NCI-H2029 treated with DMSO at 0.1 percent for 48 hours (cell line): ENCODE measurements around the gene WWOX.

Experiments used
- DNase-seq: peaks from one replicate; lab custom pipeline; 2025; lab: John Stamatoyannopoulos, UW

WWOX gene

GRCh38 chr16:78195797-78196196 lies 96.3 kb downstream of the WWOX start:
- DNase-seq, result no peak

GRCh38 chr16:78196502-78196901 lies 97.0 kb downstream of the WWOX start:
- DNase-seq, result no peak

GRCh38 chr16:78198288-78198687 lies 98.8 kb downstream of the WWOX start:
- no peak for DNase-seq

- no peak for DNase-seq
Observed at GRCh38 chr16:78199325-78200022, 100.0 kb downstream of the WWOX start.

DNA sequence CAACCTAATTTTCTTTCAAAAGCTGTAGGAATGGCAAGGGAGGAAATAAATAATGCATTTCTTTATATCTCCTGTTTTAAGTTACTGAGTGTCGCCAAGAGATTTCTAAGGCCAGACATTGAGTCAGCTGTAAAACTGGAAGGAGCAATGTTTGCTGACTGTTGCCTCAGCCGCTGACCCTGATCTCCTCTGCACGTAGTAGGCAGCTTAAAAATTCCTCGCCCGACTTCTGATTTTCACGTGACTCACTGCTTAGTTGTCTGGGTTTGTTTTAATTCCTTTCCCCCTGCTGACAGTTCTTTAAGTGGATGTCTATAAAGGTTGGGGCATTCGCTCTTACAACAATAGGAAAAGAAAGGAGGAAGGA lies 100.6 kb downstream of the WWOX start:
- DNase-seq, result no peak

GRCh38 chr16:78200623-78201096 lies 101.2 kb downstream of the WWOX start:
- DNase-seq, result no peak

DNA sequence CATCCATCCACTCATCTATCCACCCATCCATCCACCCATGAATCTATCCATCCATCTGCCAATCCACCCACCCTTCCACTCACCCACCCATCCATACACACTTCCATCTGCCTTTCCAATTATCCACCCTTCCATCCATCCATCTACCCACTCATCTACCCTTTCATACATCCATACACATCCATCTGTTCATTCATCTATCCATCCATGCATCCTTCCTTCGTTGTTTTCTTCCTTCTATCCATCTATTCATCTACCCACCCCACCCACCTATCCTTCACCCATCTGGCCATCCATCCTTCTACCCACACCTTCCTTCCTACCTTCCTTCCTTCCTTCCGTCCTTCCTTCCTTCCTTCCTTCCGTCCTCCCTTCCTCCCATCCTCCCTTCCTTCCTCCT lies 106.1 kb downstream of the WWOX start:
- no peak for DNase-seq

DNA sequence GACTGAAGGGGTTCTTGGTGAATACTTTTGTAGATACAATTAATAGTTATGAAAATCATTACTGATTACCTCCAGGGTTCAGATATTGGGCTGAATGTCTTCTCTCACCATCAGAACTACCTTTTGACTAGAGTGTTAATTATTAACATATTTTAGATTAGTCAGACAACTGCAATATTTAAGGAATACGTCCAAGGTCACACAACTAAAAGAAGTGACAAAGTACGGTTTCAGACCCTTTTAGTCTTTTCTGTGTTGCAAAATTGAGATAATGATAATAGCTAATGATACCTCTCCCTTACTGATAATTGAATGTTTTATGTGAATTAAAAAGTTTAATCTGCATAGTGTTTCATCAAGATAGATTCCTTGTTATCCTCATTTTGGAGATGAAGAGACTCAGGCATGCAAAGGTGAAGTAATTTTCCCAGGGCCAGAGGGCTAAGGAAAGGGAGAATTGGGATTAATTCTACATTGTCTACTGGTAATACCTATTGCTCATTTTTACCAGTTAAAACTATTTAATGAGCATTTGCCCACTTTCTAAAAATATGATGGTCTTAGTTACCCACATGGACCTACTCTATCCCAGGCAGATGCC lies 107.3 kb downstream of the WWOX start:
- DNase-seq, result no peak

GRCh38 chr16:78209951-78210661 lies 110.7 kb downstream of the WWOX start:
- DNase-seq, result no peak

DNA sequence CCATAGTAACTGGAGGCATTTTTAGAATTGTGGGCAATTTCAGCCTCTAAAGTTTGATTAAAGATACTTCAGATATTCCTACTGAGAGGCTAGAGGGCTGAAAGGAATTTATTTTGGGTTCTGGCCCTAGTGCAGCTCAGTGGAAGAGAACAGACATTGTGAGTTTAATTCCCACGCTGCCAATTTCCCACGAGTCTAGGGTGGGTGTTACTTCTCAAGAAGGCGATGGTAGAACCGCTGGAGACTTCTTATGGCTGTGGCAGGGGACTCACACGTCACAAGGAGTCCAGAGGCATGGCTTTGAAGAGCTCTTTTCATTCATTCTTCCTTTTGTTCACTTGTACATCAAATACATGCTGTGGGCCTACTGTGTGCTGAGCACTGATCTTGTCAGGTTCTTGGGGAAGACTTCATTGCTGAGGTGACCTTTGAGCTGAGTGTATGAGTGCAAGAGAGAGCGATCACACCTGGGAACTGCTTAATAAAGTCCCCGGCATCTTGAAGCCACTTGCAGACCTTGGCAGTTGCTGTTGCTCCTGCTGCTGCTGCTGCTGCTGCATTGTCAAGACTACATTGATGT lies 111.7 kb downstream of the WWOX start:
- DNase-seq, result no peak

- no peak for DNase-seq
Observed at GRCh38 chr16:78211946-78212345, 112.5 kb downstream of the WWOX start.

GRCh38 chr16:78212674-78213073 lies 113.2 kb downstream of the WWOX start:
- DNase-seq, result no peak

DNA sequence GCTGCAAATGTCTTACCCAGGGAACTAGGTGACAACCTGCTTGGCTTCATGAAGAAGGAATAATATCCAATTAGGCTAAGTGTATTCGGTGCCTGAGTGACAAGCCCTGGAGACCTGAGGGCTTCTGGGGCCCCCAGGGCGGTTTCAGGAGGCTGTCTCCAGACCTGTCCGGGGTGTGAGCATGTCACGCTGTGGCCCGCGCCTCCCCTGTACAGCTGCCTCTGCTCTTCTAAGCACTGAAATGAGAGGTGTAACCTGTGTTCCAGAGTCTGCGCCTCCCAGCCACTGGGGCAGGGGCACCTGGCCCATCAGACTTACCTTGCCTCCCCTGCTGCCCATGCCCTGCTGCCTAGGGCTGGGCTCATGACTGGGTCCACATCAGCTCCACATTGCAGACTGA lies 114.3 kb downstream of the WWOX start:
- DNase-seq, result no peak

DNA sequence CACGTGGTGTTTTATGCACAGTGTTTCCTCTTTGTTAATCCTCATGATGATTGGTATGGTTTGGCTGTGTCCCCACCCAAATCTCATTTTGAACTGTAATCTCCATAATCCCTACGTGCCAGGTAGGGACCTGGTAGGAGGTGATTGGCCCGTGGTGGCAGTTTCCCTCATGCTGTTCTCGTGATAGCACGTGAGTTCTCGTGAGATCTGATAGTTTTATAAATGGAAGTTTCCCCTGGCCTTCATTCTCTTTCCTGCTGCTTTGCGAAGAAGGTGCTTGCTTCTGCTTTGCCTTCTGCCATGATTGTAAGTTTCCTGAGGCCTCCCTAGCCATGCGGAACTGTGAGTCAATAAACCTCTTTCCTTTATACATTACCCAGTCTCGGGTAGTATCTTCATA lies 115.8 kb downstream of the WWOX start:
- no peak for DNase-seq

DNA sequence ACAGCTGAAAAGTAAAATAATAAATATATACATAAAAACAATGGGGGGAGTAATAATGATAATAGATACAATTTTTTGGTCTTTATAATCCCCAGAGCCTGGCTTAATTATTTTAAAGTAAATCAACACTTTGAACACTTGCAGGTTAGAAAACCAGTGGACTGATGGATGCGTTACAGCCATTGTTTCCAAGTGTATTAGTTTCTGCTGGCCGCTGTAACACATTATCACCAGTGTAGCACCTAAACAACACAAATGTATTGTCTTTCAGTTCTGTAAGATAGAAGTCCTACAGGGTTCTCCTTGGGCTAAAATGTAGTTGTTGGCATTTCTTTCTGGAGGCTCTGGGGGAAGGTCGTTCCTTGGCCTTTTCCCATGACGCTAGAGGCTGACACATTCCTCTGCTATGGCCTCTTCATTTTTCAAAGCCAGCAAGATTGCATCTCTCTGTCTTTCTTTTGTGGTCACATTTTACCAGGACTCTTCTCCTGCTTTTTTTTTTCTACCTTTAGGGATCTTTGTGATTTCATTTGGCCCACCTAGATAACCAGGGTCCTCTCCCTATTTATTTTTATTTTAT lies 116.8 kb downstream of the WWOX start:
- DNase-seq, result no peak

GRCh38 chr16:78217276-78217675 lies 117.8 kb downstream of the WWOX start:
- DNase-seq, result no peak

- DNase-seq, result no peak
Observed at GRCh38 chr16:78218279-78218678, 118.8 kb downstream of the WWOX start.

DNA sequence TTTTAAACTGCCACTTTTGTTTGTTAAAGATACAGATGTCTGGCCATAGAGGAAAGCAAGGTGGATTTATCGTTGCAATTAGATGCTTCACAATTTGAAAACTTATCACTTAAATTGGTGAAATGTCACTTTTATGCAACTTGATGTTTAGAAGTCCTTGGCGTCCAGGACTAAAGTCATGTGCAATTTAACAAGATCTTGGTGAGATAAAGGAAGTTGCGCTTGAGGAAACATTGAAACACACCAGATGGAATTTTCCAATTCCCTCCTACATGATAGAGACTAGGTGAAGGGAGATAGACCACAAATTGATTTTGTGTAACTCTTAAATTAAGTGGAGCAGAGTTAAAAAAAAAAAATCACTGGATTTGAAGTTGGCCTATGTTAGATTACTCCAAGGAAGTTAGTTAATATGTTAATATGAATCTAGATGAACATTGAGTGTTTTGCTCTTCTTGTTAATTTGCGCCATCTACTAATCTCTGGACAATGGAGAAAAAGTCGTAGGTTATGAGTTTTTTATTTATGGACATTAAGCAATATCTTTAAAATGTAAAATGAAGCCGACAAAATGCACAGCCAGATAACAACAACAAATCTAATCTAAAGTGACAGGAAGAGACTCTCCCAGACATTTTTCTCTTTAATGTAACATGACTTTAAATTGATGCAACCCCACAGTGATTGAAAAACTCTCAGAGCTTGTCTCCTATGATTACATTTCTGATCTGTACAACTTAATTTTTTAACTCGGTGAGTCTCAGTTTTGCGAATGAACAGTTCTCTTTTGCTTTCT lies 119.6 kb downstream of the WWOX start:
- DNase-seq, result no peak

GRCh38 chr16:78220571-78220970 lies 121.1 kb downstream of the WWOX start:
- DNase-seq, result no peak

- no peak for DNase-seq
Observed at GRCh38 chr16:78221892-78222291, 122.4 kb downstream of the WWOX start.

- DNase-seq, result no peak
Observed at GRCh38 chr16:78224342-78224741, 124.9 kb downstream of the WWOX start.

- DNase-seq, result no peak
Observed at GRCh38 chr16:78225919-78226318, 126.5 kb downstream of the WWOX start.
